SJSA1 (cell line): ENCODE results near the gene SLC25A30. TPM values are rescaled to one million over a fixed set of nuclear protein-coding genes. Genes with fewer than 3 reads are reported as not detected.
A peak's percentile ranks its signal among the peaks of the same experiment; 100 is the strongest.
"Not testable (repeated sequence)": the region's sequence is repeated elsewhere in the genome, so short reads cannot be mapped to it uniquely, and the experiment has no call there.

ENCODE experiments used
- DNase-seq, 2 experiments: peaks; one replicate each; pipeline ENCODE4 v3.0.0-alpha.2; 2015 to 2020; ENCODE audit warnings: low spot score in 2 of 2, low read depth in 1 of 2
- H3K27ac ChIP-seq: fragments of 250-450 bp; sonication (Bioruptor Pico); 2 replicates; pipeline ENCODE4 v1.5.1; 2020; ENCODE audit warnings: mild to moderate bottlenecking, moderate library complexity
- H3K27me3 ChIP-seq: fragments of 250-450 bp; sonication (Bioruptor Pico); replicated peaks from 2 replicates; pipeline ENCODE4 v1.5.1; 2020; ENCODE audit warnings: mild to moderate bottlenecking, moderate library complexity
- H3K36me3 ChIP-seq: fragments of 250-450 bp; sonication (Bioruptor Pico); 2 replicates; pipeline ENCODE4 v1.5.1; 2020; ENCODE audit warnings: mild to moderate bottlenecking
- H3K4me1 ChIP-seq: fragments of 250-450 bp; sonication (Bioruptor Pico); replicated peaks from 2 replicates; pipeline ENCODE4 v1.6.1; 2021; ENCODE audit warnings: mild to moderate bottlenecking
- H3K4me3 ChIP-seq: fragments of 250-450 bp; sonication (Bioruptor Pico); 2 replicates; pipeline ENCODE4 v1.5.1; 2020; ENCODE audit warnings: mild to moderate bottlenecking
- H3K9me3 ChIP-seq: fragments of 250-450 bp; sonication (Bioruptor Pico); replicated peaks from 2 replicates; pipeline ENCODE4 v1.5.1; 2020; ENCODE audit warnings: mild to moderate bottlenecking
- total RNA-seq: library from RNA; depleted of rRNA; stranded (reverse); fragments of >200 nt; shearing (Covaris generic); gene quantifications from 2 replicates; pipeline ENCODE4 v1.2.3, GENCODE V29; 2014

The SLC25A30 gene
- total RNA-seq, 1 experiment from 2014 or later, result 10.2 TPM

DNA sequence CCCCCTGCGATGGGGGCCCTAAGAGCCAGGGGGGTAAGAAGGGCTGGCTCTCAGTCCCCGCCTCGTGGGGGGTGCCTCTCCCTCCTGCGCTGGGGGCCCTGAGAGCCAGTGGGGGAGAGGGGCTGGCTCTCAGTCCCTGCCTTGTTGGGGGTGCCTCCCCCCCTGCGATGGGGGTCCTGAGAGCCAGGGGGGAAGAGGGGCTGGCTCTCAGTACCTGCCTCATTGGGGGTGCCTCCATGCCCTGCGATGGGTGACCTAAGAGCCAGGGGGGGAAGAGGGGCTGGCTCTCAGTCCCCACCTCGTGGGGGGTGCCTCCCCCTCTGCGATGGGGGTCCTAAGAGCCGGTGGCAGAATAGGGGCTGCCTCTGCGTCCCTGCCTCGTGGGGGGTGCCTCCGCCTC lies 40.9 kb downstream of the SLC25A30 start:
- H3K36me3 ChIP-seq, DNase-seq, H3K4me1 ChIP-seq, H3K4me3 ChIP-seq, H3K9me3 ChIP-seq, H3K27me3 ChIP-seq, H3K27ac ChIP-seq: not testable (repeated sequence)

- not testable (repeated sequence) for H3K4me3 ChIP-seq, H3K9me3 ChIP-seq, H3K27ac ChIP-seq, DNase-seq, H3K4me1 ChIP-seq, H3K27me3 ChIP-seq, H3K36me3 ChIP-seq
These were observed 41.5 kb downstream of the SLC25A30 start for GRCh38 chr13:45376651-45377050.

DNA sequence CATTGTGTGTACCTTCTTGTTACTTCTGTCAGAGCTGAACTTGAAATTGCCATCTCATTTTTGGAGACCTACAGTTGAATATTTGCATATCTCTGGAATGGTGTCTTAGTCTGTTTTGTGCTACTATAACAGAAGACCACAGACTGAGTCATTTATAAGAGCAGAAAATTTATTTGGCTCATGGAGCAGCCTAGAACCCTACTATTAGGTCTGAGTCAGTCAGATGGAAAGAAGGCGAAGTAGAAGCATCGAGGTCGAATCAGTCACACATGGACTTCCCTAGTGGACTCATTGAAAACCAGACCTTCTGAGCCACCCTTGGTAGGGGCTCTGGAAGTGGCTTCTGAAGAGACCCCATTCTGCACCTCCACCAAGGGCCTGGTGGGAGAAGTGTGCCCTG lies 43.3 kb downstream of the SLC25A30 start:
- Histone ChIP-seq H3K4me3 (no peak overlapping the region), H3K36me3 (no peaks in the 10 kb centered on the region), H3K9me3 (no peaks in the 10 kb centered on the region), H3K27ac (no peak overlapping the region), H3K27me3 (no peaks in the 10 kb centered on the region), H3K4me1 (peaks cover 9% of the 10 kb centered on the region)
- DNase-seq, result no peak

GRCh38 chr13:45373162-45373547 lies 45.0 kb downstream of the SLC25A30 start:
- Histone ChIP-seq H3K27ac (no peak overlapping the region), H3K9me3 (no peaks in the 10 kb centered on the region), H3K27me3 (no peaks in the 10 kb centered on the region), H3K4me3 (no peak overlapping the region), H3K4me1 (peaks cover 12% of the 10 kb centered on the region), H3K36me3 (no peaks in the 10 kb centered on the region)
- no peak for DNase-seq

DNA sequence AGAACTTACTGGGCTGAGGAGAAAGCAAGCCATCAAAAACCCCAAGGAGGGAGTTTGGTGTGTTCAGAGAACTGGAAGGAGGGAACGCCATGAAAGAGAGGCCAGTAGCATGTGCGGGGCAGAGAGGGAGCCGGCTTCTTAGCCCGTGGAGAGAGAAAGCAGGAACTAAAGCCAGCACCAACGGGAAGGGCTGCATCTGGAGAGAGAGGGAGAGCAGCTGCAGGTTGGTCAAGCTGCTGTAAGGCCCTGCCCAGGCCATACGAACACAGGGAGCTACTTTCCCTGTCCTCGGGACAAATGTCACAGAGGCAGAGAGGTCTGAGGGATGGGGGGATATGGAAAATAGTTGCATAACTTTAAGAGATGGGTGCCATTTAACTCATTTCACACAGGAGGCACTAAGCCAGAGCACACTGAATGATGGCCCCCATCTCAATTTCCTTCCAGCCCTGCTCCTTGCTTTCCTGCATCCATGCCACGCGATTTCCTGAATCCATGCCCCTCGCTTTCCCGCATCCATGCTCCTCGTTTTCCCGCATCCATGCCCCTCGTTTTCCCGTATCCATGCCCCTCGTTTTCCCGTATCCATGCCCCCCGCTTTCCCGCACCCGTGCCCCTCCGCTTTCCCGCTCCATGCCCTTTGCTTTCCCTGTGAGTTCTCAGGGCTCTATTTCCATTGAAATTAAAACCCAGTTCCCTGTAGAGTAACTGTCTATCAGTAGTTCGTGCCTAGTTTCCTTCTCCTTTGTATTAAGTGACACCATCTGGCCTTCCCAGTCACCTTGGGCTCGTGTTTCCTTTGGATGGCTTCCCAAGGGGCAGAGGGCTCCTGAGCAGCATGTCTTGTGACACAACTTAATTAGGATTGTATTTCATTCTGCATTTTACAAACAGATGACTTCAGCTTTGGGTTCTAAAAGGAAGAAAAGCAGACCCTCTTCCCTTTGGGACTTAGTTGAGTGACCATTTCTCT lies 45.7 kb downstream of the SLC25A30 start:
- no peak overlapping the region for H3K4me3 ChIP-seq
- peaks cover 14% of the 10 kb centered on the region for H3K4me1 ChIP-seq
- no peaks in the 10 kb centered on the region for H3K9me3 ChIP-seq
- H3K27ac ChIP-seq, result no peak overlapping the region
- H3K36me3 ChIP-seq, result no peaks in the 10 kb centered on the region
- no peak for DNase-seq
- H3K27me3 ChIP-seq, result no peaks in the 10 kb centered on the region

DNA sequence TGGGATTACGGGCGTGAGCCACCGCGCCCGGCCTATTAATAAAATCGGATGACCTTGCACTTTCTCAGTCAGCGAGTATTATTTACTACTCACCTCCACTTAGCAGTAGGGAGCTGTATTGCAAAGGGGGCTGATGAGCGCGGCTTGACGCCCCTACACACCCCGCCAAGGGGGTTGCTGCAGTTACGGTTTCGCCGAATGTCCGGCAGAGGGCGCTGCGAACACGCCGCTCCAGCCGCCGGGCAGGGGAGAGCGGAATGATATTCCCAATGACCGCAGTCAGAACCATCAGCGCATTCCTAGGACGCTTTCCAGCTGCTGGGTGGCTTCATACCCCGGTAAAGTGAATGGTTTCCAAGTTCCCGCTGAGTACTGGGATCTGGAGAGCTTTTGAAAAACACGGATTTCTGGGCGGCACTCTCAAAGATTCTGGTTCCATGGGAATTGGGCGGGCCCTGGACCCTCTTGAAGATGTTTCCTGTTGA lies 47.2 kb downstream of the SLC25A30 start:
- no peak overlapping the region for H3K4me3 ChIP-seq
- H3K9me3 ChIP-seq, result no peaks in the 10 kb centered on the region
- H3K36me3 ChIP-seq, result no peaks in the 10 kb centered on the region
- H3K27me3 ChIP-seq, result no peaks in the 10 kb centered on the region
- DNase-seq, result peak; percentile 61 to 81
- H3K4me1 ChIP-seq, result peaks cover 19% of the 10 kb centered on the region
- H3K27ac ChIP-seq, result 0 out of 2 replicates have a peak overlapping the region, but pooled peaks have one; percentile 24

- H3K27me3 ChIP-seq, result no peaks in the 10 kb centered on the region
- H3K4me1 ChIP-seq, result peaks cover 32% of the 10 kb centered on the region
- no peaks in the 10 kb centered on the region for H3K36me3 ChIP-seq
- H3K27ac ChIP-seq, result no peak overlapping the region
- no peaks in the 10 kb centered on the region for H3K9me3 ChIP-seq
- H3K4me3 ChIP-seq, result no peak overlapping the region
- DNase-seq, result no peak
These were observed 49.1 kb downstream of the SLC25A30 start for GRCh38 chr13:45369116-45369515.

- Histone ChIP-seq H3K4me3 (no peak overlapping the region), H3K27ac (no peak overlapping the region), H3K27me3 (no peaks in the 10 kb centered on the region), H3K36me3 (no peaks in the 10 kb centered on the region), H3K4me1 (peaks cover 32% of the 10 kb centered on the region), H3K9me3 (no peaks in the 10 kb centered on the region)
- no peak for DNase-seq
These were observed 49.6 kb downstream of the SLC25A30 start for GRCh38 chr13:45368571-45368970.

DNA sequence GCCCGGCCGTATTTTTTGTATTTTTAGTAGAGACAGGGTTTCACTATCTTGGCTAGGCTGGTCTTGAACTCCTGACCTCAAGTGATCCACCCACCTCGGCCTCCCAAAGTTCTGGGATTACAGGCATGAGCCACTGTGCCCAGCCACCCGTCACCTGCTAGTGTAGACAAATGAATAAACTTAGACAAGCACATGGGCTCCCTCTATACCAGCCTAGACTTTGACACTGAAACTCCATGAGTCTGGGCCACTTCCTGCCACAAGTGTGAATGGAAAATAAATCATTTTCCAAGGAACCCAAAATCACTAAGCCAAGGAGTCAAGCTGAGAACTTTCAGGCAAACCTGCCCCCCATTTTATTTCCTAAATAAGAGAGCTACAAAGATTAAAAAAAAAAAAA lies 50.2 kb downstream of the SLC25A30 start:
- H3K27me3 ChIP-seq, result no peaks in the 10 kb centered on the region
- DNase-seq, result no peak
- no peak overlapping the region for H3K4me3 ChIP-seq
- no peaks in the 10 kb centered on the region for H3K9me3 ChIP-seq
- H3K27ac ChIP-seq, result no peak overlapping the region
- peaks cover 32% of the 10 kb centered on the region for H3K4me1 ChIP-seq
- no peaks in the 10 kb centered on the region for H3K36me3 ChIP-seq

DNA sequence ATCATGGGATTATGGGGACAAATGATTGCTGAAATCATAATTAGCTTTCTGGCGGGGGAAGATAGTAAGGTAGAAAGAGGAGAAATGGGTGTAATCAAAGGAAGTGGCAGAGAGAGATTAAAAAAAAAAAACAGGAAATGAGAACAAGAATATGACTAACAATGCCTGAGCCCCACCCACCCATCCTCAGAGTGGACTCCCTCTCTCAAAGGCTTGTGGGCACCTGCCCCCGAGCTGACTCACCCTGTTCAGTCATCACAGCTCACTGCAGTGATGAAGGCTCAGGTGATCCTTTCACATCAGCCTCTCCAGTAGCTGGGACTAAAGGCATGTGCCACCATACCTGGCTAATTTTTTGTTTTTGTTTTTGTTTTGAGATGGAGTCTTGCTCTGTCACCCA lies 50.8 kb downstream of the SLC25A30 start:
- no peak overlapping the region for H3K4me3 ChIP-seq
- H3K9me3 ChIP-seq, result no peaks in the 10 kb centered on the region
- DNase-seq, result peak; percentile 57 to 83
- no peak overlapping the region for H3K27ac ChIP-seq
- 0 out of 2 replicates have a peak, but pooled peaks cover 5% of the 10 kb centered on the region for H3K36me3 ChIP-seq
- no peaks in the 10 kb centered on the region for H3K27me3 ChIP-seq
- peaks cover 32% of the 10 kb centered on the region for H3K4me1 ChIP-seq

GRCh38 chr13:45365558-45365885 lies 52.7 kb downstream of the SLC25A30 start:
- peaks cover 7% of the 10 kb centered on the region; the same call in 1 of the 2 replicates for H3K36me3 ChIP-seq
- no peaks in the 10 kb centered on the region for H3K27me3 ChIP-seq
- H3K27ac ChIP-seq, result peak overlapping the region; percentile 21; the same call in 1 of the 2 replicates
- no peaks in the 10 kb centered on the region for H3K9me3 ChIP-seq
- peaks cover 23% of the 10 kb centered on the region for H3K4me1 ChIP-seq
- no peak for DNase-seq
- no peak overlapping the region for H3K4me3 ChIP-seq

GRCh38 chr13:45364876-45365557 lies 53.2 kb downstream of the SLC25A30 start:
- Histone ChIP-seq H3K4me1 (peaks cover 23% of the 10 kb centered on the region), H3K27me3 (no peaks in the 10 kb centered on the region), H3K9me3 (no peaks in the 10 kb centered on the region), H3K36me3 (peaks cover 11% of the 10 kb centered on the region; the same call in 1 of the 2 replicates), H3K4me3 (no peak overlapping the region), H3K27ac (peak overlapping the region; percentile 21; the same call in 1 of the 2 replicates)
- DNase-seq, result peak; percentile 50 to 51

DNA sequence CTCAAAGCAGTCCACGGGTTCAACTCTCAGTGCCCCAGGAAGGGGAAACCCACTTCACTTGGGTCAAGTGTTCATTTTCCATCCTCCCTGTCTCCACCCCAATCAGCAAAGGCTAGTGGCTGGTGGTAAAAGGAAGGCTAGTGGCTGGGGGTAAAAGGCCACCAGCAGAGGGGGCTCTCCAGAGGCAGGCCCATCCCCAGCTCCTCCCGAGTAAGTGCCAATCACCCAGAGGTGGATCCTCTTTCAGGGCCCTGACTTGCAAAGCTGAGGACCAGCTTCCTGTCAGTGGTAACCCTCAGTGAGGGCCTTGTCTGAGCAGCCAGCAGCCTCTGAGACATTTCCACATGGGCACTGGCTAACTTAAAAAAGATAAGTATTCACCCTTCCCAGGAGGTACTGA lies 55.2 kb downstream of the SLC25A30 start:
- no peaks in the 10 kb centered on the region for H3K27me3 ChIP-seq
- no peak for DNase-seq
- H3K9me3 ChIP-seq, result no peaks in the 10 kb centered on the region
- H3K27ac ChIP-seq, result no peak overlapping the region
- H3K4me3 ChIP-seq, result no peak overlapping the region
- H3K36me3 ChIP-seq, result peaks cover 11% of the 10 kb centered on the region; the same call in 1 of the 2 replicates
- H3K4me1 ChIP-seq, result peaks cover 20% of the 10 kb centered on the region
